A549 (cell line): ENCODE data around the gene GOLGA6A. TPM values are rescaled to one million over a fixed set of nuclear protein-coding genes. Genes with fewer than 3 reads are reported as not detected.

ENCODE experiments used
- ATAC-seq, 2 experiments: fragments of 200-7000 bp in 1 of 2; fragments of >200 bp in 1 of 2; cut with Nextera tagmentation in 1 of 2; cut with Tn5 transposase in 1 of 2; 3 replicates each; pipeline versions ENCODE4 v1.8.0 to v1.9.1; 2018 to 2020; ENCODE audit warnings: mild to moderate bottlenecking in 1 of 2, moderate library complexity in 1 of 2
- CTCF ChIA-PET: fragments of 300-600 bp; sonication (Branson Sonifier 250); formaldehyde crosslinking; extraction: SDS; loops from one replicate; lab custom pipeline; 2021; ENCODE audit warnings: antibody characterized with exemption, inconsistent platforms; lab: Yijun Ruan, JAX
- POLR2A ChIA-PET: fragments of 350-600 bp; formaldehyde crosslinking; extraction: SDS; loops from one replicate; lab custom pipeline; 2021; ENCODE audit warnings: antibody characterized with exemption, inconsistent platforms; lab: Yijun Ruan, JAX
- DNase-seq, 2 experiments: peaks; one replicate each; pipeline versions ENCODE4 v3.0.0 to v3.0.0-alpha.2; 2011 to 2016; ENCODE audit warnings: low read depth in 1 of 2, low spot score in 1 of 2
- FAIRE-seq: peaks from 2 replicates; lab custom pipeline; 2011; peaks lifted over from hg19 to GRCh38; lab: Jason Lieb, UNC
- H3K27ac ChIP-seq, 2 experiments: fragments of >200 bp; sonication (Bioruptor Twin); formaldehyde crosslinking; 3 replicates each; pipeline ENCODE4 v1.5.1; 2016 to 2017
- H3K4me1 ChIP-seq: fragments of >200 bp; sonication (Bioruptor Twin); formaldehyde crosslinking; 3 replicates; pipeline ENCODE4 v1.6.1; 2016
- H3K4me2 ChIP-seq: fragments of >200 bp; sonication (Bioruptor Twin); formaldehyde crosslinking; 3 replicates; pipeline ENCODE4 v1.6.1; 2016
- H3K4me3 ChIP-seq: fragments of >200 bp; sonication (Bioruptor Twin); formaldehyde crosslinking; 3 replicates; pipeline ENCODE4 v1.5.1; 2016
- H3K9me3 ChIP-seq: fragments of >200 bp; sonication (Bioruptor Twin); formaldehyde crosslinking; 3 replicates; pipeline ENCODE4 v1.6.1; 2016
- CEBPB ChIP-seq, 2 experiments: fragments of >200 bp in 1 of 2; sonication (Bioruptor Twin) in 1 of 2; formaldehyde crosslinking in 1 of 2; IDR thresholded peaks; 2 replicates each; pipeline ENCODE4 v1.6.1; 2012 to 2016
- CHD2 ChIP-seq: fragments of 150-350 bp; IDR thresholded peaks from 2 replicates; pipeline ENCODE4 v1.6.1; 2014; ENCODE audit warnings: low read length; ENCODE audit not compliant: partially characterized antibody
- CHD4 ChIP-seq: fragments of 200-600 bp; sonication (generic); IDR thresholded peaks from 2 replicates; pipeline ENCODE4 v1.6.1; 2016; ENCODE audit warnings: antibody characterized with exemption, mild to moderate bottlenecking, borderline replicate concordance
- CTCF ChIP-seq: fragments of >200 bp; sonication (Bioruptor Twin); formaldehyde crosslinking; IDR thresholded peaks from 3 replicates; pipeline ENCODE4 v1.5.1; 2016
- ELK1 ChIP-seq: fragments of 150-350 bp; IDR thresholded peaks from 2 replicates; pipeline ENCODE4 v1.6.1; 2014; ENCODE audit warnings: low read depth, mild to moderate bottlenecking, low read length
- FOSB ChIP-seq: fragments of 250-450 bp; sonication (Bioruptor Pico); IDR thresholded peaks from 2 replicates; pipeline ENCODE4 v1.5.0; 2020; ENCODE audit warnings: mild to moderate bottlenecking, moderate library complexity
- FOSL2 ChIP-seq, 2 experiments: fragments of 450-650 bp in 1 of 2; fragments of >200 bp in 1 of 2; sonication (Bioruptor Twin) in 1 of 2; formaldehyde crosslinking; IDR thresholded peaks; 2 replicates each; pipeline versions ENCODE4 v1.5.0 to v1.6.1; 2016 to 2020; ENCODE audit warnings: mild to moderate bottlenecking in 1 of 2, moderate library complexity in 1 of 2
- GATA3 ChIP-seq: IDR thresholded peaks from 2 replicates; pipeline ENCODE4 v1.6.1; 2012; ENCODE audit warnings: borderline replicate concordance
- HES2 ChIP-seq: fragments of >200 bp; sonication (Bioruptor Twin); formaldehyde crosslinking; IDR thresholded peaks from 2 replicates; pipeline ENCODE4 v1.6.1; 2016
- JUN ChIP-seq, 2 experiments: fragments of >200 bp; sonication (Bioruptor Twin); formaldehyde crosslinking; IDR thresholded peaks; 2 replicates in 1 of 2; 3 replicates in 1 of 2; pipeline ENCODE4 v1.6.1; 2016 to 2017
- KDM5A ChIP-seq: fragments of 200-600 bp; sonication (generic); IDR thresholded peaks from 2 replicates; pipeline ENCODE4 v1.6.1; 2016; ENCODE audit warnings: antibody characterized with exemption, mild to moderate bottlenecking
- MAX ChIP-seq: IDR thresholded peaks from 2 replicates; pipeline ENCODE4 v1.6.1; 2012
- MYC ChIP-seq: IDR thresholded peaks from 2 replicates; pipeline ENCODE4 v1.6.1; 2012; ENCODE audit warnings: mild to moderate bottlenecking, inconsistent platforms, low read length, improper control_type of control experiment, borderline replicate concordance
- NFE2L2 ChIP-seq: fragments of 150-350 bp; conservative IDR thresholded peaks from 2 replicates; pipeline ENCODE4 v1.6.1; 2014; ENCODE audit warnings: low read length
- POLR2A ChIP-seq: IDR thresholded peaks from 2 replicates; pipeline ENCODE4 v1.6.1; 2012; ENCODE audit warnings: mild to moderate bottlenecking, low read length
- POLR2AphosphoS2 ChIP-seq: conservative IDR thresholded peaks from 2 replicates; pipeline ENCODE4 v1.6.1; 2012; ENCODE audit warnings: low read length, improper control_type of control experiment, inconsistent platforms
- RAD21 ChIP-seq, 2 experiments: fragments of >200 bp in 1 of 2; sonication (Bioruptor Twin) in 1 of 2; formaldehyde crosslinking in 1 of 2; IDR thresholded peaks in 1 of 2; conservative IDR thresholded peaks in 1 of 2; 2 replicates in 1 of 2; 3 replicates in 1 of 2; pipeline ENCODE4 v1.6.1; 2012 to 2018; ENCODE audit warnings: inconsistent platforms in 1 of 2
- RCOR1 ChIP-seq: fragments of 150-350 bp; IDR thresholded peaks from 2 replicates; pipeline ENCODE4 v1.6.1; 2014; ENCODE audit warnings: antibody characterized with exemption, low read length, low read depth
- SMC3 ChIP-seq: fragments of >200 bp; sonication (Bioruptor Twin); formaldehyde crosslinking; IDR thresholded peaks from 3 replicates; pipeline ENCODE4 v1.6.1; 2018; ENCODE audit warnings: inconsistent platforms
- SREBF2 ChIP-seq: fragments of 450-650 bp; IDR thresholded peaks from 2 replicates; pipeline ENCODE4 v1.6.1; 2014; ENCODE audit warnings: mild to moderate bottlenecking, moderate library complexity
- ZNF302 ChIP-seq: fragments of 250-450 bp; sonication (Bioruptor Pico); IDR thresholded peaks from 2 replicates; pipeline ENCODE4 v1.9.0; 2021; ENCODE audit warnings: inconsistent platforms, mild to moderate bottlenecking, moderate library complexity
- ZSCAN20 ChIP-seq: fragments of 250-450 bp; sonication (Bioruptor Pico); IDR thresholded peaks from 2 replicates; pipeline ENCODE4 v1.8.0; 2022; ENCODE audit warnings: mild to moderate bottlenecking, moderate library complexity
- WGBS: methylation state at CpG from one replicate; pipeline ENCODE4 v1.1.6; 2017; ENCODE audit errors: missing lambda C conversion rate; 5-methylcytosine and 5-hydroxymethylcytosine counted together
- polyA plus RNA-seq, 4 experiments: library from polyadenylated mRNA; depleted of rRNA in 3 of 4; stranded (reverse); fragments of >200 nt; fragmentation: RNase III in 1 of 4; extraction: RNeasy Plus Mini Kit Qiagen cat#74134 plus additional on column Dnase treatment in 1 of 4; gene quantifications; 2 replicates in 3 of 4; 3 replicates in 1 of 4; pipeline ENCODE4 v1.2.3, GENCODE V29; 2011 to 2017

The GOLGA6A gene
- polyA plus RNA-seq, 2 of the 4 experiments (the other 2 are of a cell fraction): 0.03 to 0.05 TPM

- peak; percentile 75 to 88; a peak in 5 of 6 replicates for ATAC-seq
- H3K4me2 ChIP-seq: no peak overlapping the region
- 70% methylated on average over 17 of the region's 21 CpGs for WGBS
- POLR2A ChIA-PET: interaction anchor here (1.2 kb wide), 1 partner anchor 64 kb away, joined by 5 read pairs; no protein-coding TSS in a partner anchor
- DNase-seq: peak; percentile 57 to 60
- TF ChIP-seq SMC3: peak; percentile 59
- no peak for TF ChIP-seq JUN (IDR thresholded peaks at IDR 0.05)
- peak; percentile 46 for TF ChIP-seq CTCF
- no peak for TF ChIP-seq FOSL2 (IDR thresholded peaks at IDR 0.05)
- no peak for TF ChIP-seq FOSL2 (CRISPR knock-in tag; IDR thresholded peaks at IDR 0.05)
- TF ChIP-seq RAD21 (conservative IDR thresholded peaks at IDR 0.05 in 1 of 2, IDR thresholded peaks at IDR 0.05 in 1 of 2): peak; percentile 42 to 46; a peak in 3 of 5 replicates
- no peak for TF ChIP-seq CHD4
- no peak for FAIRE-seq
- peaks cover 7% of the 10 kb centered on the region; the same call in 1 of the 3 replicates for H3K4me1 ChIP-seq
- H3K4me3 ChIP-seq: no peak overlapping the region
- no peak overlapping the region for H3K27ac ChIP-seq
- CTCF ChIA-PET: interaction anchor here (0.6 to 11.4 kb wide), 25 partner anchors 9 to 286 kb away, joined by 3 to 237 read pairs (median 5); partner anchors contain the start of gene PML
- H3K9me3 ChIP-seq: no peaks in the 10 kb centered on the region
Measured at GRCh38 chr15:74036271-74037170, 45.8 kb downstream of the GOLGA6A start.

- DNase-seq (no peak), ATAC-seq (no peak), FAIRE-seq (no peak)
- H3K4me1 ChIP-seq: peaks cover 7% of the 10 kb centered on the region; the same call in 1 of the 3 replicates
- no peak overlapping the region for H3K4me2 ChIP-seq
- ChIA-PET CTCF (interaction anchor here (0.8 to 11.4 kb wide), 10 partner anchors 7 to 287 kb away, joined by 3 to 237 read pairs (median 8); no protein-coding TSS in a partner anchor), POLR2A (no interaction called here)
- H3K4me3 ChIP-seq: no peak overlapping the region
- 95% methylated on average over 26 of the region's 28 CpGs for WGBS
- no peaks in the 10 kb centered on the region for H3K9me3 ChIP-seq
- no peak for TF ChIP-seq CHD4
- no peak for TF ChIP-seq POLR2AphosphoS2
- TF ChIP-seq CEBPB (IDR thresholded peaks at IDR 0.05): no peak
- no peak for TF ChIP-seq FOSL2 (IDR thresholded peaks at IDR 0.05)
- no peak for TF ChIP-seq FOSL2 (CRISPR knock-in tag; IDR thresholded peaks at IDR 0.05)
- no peak for TF ChIP-seq GATA3
- no peak overlapping the region for H3K27ac ChIP-seq
Measured at GRCh38 chr15:74035121-74036017, 47.0 kb downstream of the GOLGA6A start.

GRCh38 chr15:74034206-74034755 is 48.1 kb downstream of the GOLGA6A start:
- no peak overlapping the region for H3K4me2 ChIP-seq
- no peak overlapping the region for H3K4me3 ChIP-seq
- ChIA-PET POLR2A (no interaction called here), CTCF (interaction anchor here (1.4 to 11.4 kb wide), 3 partner anchors 15 to 64 kb away, joined by 3 to 237 read pairs (median 7); no protein-coding TSS in a partner anchor)
- FAIRE-seq (no peak), DNase-seq (no peak), ATAC-seq (no peak)
- H3K9me3 ChIP-seq: no peaks in the 10 kb centered on the region
- WGBS: 74% methylated on average over 3 of the region's 10 CpGs
- H3K4me1 ChIP-seq: no peaks in the 10 kb centered on the region
- no peak overlapping the region for H3K27ac ChIP-seq
- no peak for TF ChIP-seq POLR2AphosphoS2
- no peak for TF ChIP-seq KDM5A
- no peak for TF ChIP-seq CHD2
- TF ChIP-seq ZNF302 (CRISPR knock-in tag): no peak
- TF ChIP-seq MYC: no peak
- no peak for TF ChIP-seq ELK1
- TF ChIP-seq MAX: no peak
- TF ChIP-seq POLR2A: no peak
- TF ChIP-seq JUN (IDR thresholded peaks at IDR 0.05): no peak
- no peak for TF ChIP-seq NFE2L2
- no peak for TF ChIP-seq HES2
- TF ChIP-seq CEBPB (IDR thresholded peaks at IDR 0.05): no peak
- TF ChIP-seq ZSCAN20 (CRISPR knock-in tag): no peak
- TF ChIP-seq SREBF2: no peak
- TF ChIP-seq RCOR1: no peak
- TF ChIP-seq FOSB (CRISPR knock-in tag): no peak
